Stimulated activated naive CD8-positive, alpha-beta T cell treated with anti-CD3 and anti-CD28 coated beads, Interleukin-15, Interleukin-2, amounts not matched to agents 100 U/mL and 50 U/mL, for 24 hours (primary cell): Measurements from ENCODE around the gene WDR81.
"Not testable (repeated sequence)": the region's sequence is repeated elsewhere in the genome, so short reads cannot be mapped to it uniquely, and the experiment has no call there.

Experiments
- ATAC-seq: fragments of 150-1000 bp; cut with Tn5 transposase; one replicate; pipeline ENCODE4 v1.10.0; 2021
- DNase-seq: peaks from one replicate; pipeline ENCODE4 v3.0.0; 2021

Gene WDR81

GRCh38 chr17:1724351-1724868, at the start of gene WDR81:
WDR81 (plus strand) TSS chr17:1724704; CDS start chr17:1724960, 256 bp downstream.
- DNase-seq (peak; percentile 92), ATAC-seq (peak; percentile 82)

GRCh38 chr17:1676401-1676800, 48.1 kb upstream of the WDR81 start:
- no peak for DNase-seq
- no peak for ATAC-seq

GRCh38 chr17:1683459-1683858, 41.0 kb upstream of the WDR81 start:
- ATAC-seq: no peak

GRCh38 chr17:1684378-1685189, 39.9 kb upstream of the WDR81 start, which contains the start of gene PRPF8:
PRPF8 (minus strand) TSS chr17:1684867; CDS start chr17:1684571, 296 bp downstream.
- peak; percentile 100 for ATAC-seq
- peak; percentile 98 for DNase-seq

More at GRCh38 chr17:1683459-1683858, 41.0 kb upstream of the WDR81 start:
- no peak for DNase-seq

- ATAC-seq: no peak
- DNase-seq: no peak
Measured at GRCh38 chr17:1686086-1686485, 38.4 kb upstream of the WDR81 start.

- not testable (repeated sequence) for DNase-seq, ATAC-seq
Measured at GRCh38 chr17:1688405-1688804, 36.1 kb upstream of the WDR81 start.

GRCh38 chr17:1690544-1691221, 33.8 kb upstream of the WDR81 start:
- DNase-seq (no peak), ATAC-seq (no peak)

- DNase-seq (no peak), ATAC-seq (no peak)
Measured at GRCh38 chr17:1693339-1693738, 31.2 kb upstream of the WDR81 start.

- ATAC-seq: no peak
Measured at GRCh38 chr17:1695365-1695764, 29.1 kb upstream of the WDR81 start.

GRCh38 chr17:1697681-1698080, 26.8 kb upstream of the WDR81 start:
- ATAC-seq (no peak), DNase-seq (no peak)

More at GRCh38 chr17:1695365-1695764, 29.1 kb upstream of the WDR81 start:
- DNase-seq: no peak

- DNase-seq, ATAC-seq: not testable (repeated sequence)
Measured at GRCh38 chr17:1699891-1700290, 24.6 kb upstream of the WDR81 start.

GRCh38 chr17:1703063-1703462, 21.4 kb upstream of the WDR81 start:
- ATAC-seq: no peak

GRCh38 chr17:1705004-1705403, 19.5 kb upstream of the WDR81 start:
- ATAC-seq (no peak), DNase-seq (no peak)

More at GRCh38 chr17:1703063-1703462, 21.4 kb upstream of the WDR81 start:
- DNase-seq: no peak

GRCh38 chr17:1707107-1707506, 17.4 kb upstream of the WDR81 start:
- no peak for DNase-seq
- ATAC-seq: peak; percentile 17

- not testable (repeated sequence) for ATAC-seq, DNase-seq
Measured at GRCh38 chr17:1708791-1709346, 15.6 kb upstream of the WDR81 start.

- DNase-seq (no peak), ATAC-seq (no peak)
Measured at GRCh38 chr17:1709403-1709951, 15.0 kb upstream of the WDR81 start.

GRCh38 chr17:1709971-1710806, 14.3 kb upstream of the WDR81 start, which contains the start of gene TLCD2:
TLCD2 (minus strand) TSS chr17:1710377; CDS start chr17:1710242, 135 bp downstream.
- ATAC-seq (no peak), DNase-seq (no peak)

GRCh38 chr17:1710807-1711553, 13.5 kb upstream of the WDR81 start:
- ATAC-seq (no peak), DNase-seq (no peak)

GRCh38 chr17:1711804-1712203, 12.7 kb upstream of the WDR81 start:
- DNase-seq (no peak), ATAC-seq (no peak)

- ATAC-seq (no peak), DNase-seq (no peak)
Measured at GRCh38 chr17:1712271-1712670, 12.2 kb upstream of the WDR81 start.
